Measurements from ENCODE around the gene AKAP10.

AKAP10 gene

DNA sequence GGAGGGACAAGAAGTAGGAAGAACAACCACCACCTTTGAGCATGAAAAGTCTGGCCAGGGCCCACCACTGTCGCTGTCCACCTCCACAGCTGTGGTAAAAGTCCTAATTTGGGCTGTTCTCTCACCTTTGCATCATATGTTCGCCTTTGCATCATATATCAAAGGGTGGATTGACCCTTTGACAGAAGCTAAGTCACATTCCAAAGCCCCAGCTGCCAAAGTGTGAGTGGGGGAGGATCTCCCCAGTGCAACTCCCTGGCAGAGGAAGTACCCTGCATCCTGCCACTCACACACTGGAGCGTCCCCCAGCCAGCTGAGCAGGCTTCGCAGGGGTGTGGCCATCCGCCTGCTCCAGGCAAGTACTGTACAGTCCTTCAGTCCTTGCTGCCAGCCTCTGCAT lies 18.9 kb upstream of the AKAP10 start:
- Histone ChIP-seq H3K4me3 (ENCODE audit: low read length) (no peak overlapping the region), H3K4me1 (ENCODE audit: control insufficient read depth, insufficient read depth, low read length) (no peaks in the 10 kb centered on the region), H3K9me3 (replicated peaks; ENCODE audit: low read length) (no peaks in the 10 kb centered on the region), H3K4me2 (ENCODE audit: low read length) (no peak overlapping the region), H3K36me3 (ENCODE audit: insufficient read depth, low read length) (no peaks in the 10 kb centered on the region), H3K9ac (ENCODE audit: low read depth, low read length) (no peak overlapping the region), H3K27me3 (ENCODE audit: control insufficient read depth, insufficient read depth, low read length) (peaks cover 16% of the 10 kb centered on the region)

DNA sequence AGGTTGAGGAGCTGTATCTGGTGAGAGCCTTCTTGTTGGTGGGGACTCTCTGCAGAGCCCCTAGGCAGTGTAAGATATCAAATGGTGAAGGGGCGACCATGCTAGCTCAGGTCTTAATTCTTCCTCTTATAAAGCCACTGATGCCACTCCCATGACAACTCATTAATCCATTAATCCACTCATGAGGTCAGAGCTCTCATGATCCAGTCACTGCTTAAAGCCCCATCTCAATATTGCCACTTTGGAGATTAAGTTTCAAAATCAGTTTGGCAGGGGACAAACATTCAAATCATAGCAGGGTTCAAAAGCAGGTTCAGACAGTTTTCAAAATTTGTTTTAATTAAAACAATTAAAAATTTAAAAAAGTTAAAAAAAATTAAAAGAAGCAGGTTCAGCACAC lies 18.5 kb upstream of the AKAP10 start:
- no peak overlapping the region for H3K4me2 ChIP-seq (ENCODE audit: low read length)
- peaks cover 21% of the 10 kb centered on the region for H3K27me3 ChIP-seq (ENCODE audit: control insufficient read depth, insufficient read depth, low read length)
- H3K4me3 ChIP-seq (ENCODE audit: low read length) = no peak overlapping the region
- no peaks in the 10 kb centered on the region for H3K4me1 ChIP-seq (ENCODE audit: control insufficient read depth, insufficient read depth, low read length)
- no peaks in the 10 kb centered on the region for H3K36me3 ChIP-seq (ENCODE audit: insufficient read depth, low read length)
- H3K9me3 ChIP-seq (replicated peaks; ENCODE audit: low read length) = no peaks in the 10 kb centered on the region
- no peak overlapping the region for H3K9ac ChIP-seq (ENCODE audit: low read depth, low read length)

DNA sequence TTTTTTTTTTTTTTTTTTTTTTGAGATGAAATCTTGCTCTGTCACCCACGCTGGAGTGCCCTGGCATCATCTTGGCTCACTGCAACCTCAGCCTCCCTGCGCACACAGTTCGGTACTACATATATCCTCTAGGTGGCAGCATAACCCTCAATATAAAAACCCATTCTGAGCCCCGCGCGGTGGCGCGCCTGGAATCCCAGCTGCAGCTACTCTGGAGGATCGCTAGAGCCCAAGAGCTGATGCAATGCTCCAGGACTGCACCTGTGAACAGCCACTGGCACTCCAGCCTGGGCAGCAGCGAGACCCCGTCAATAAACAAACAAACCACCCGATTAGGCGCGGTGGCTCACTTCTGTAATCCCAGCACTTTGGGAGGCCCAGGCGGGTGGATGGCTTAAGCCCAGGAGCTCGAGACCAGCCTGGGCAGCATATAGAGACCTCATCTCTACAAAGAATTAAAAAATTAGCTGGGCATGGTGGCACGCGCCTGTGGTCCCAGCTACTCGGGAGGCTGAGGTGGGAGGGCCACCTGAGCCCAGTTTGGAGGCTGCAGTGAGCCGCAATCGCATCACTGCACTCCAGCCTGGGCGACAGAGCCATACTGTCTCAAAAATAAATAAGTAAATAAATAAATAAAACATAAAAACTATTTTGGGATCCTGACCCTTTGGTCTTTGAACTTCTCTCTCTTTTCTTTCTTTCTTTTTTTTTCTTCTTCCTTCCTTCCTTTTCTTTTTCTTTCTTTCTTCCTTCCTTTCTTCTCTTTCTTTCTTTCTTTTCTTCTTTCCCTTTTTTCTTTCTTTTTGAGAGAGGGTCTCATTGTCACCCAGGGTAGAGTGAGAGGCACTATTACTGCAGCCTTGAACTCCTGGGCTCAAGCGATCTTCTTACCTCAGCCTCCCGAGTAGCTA lies 15.4 kb upstream of the AKAP10 start:
- H3K36me3 ChIP-seq (ENCODE audit: insufficient read depth, low read length) = no peaks in the 10 kb centered on the region
- no peak overlapping the region for H3K9ac ChIP-seq (ENCODE audit: low read depth, low read length)
- no peaks in the 10 kb centered on the region for H3K4me1 ChIP-seq (ENCODE audit: control insufficient read depth, insufficient read depth, low read length)
- H3K4me2 ChIP-seq (ENCODE audit: low read length) = peak overlapping the region; percentile 57
- no peaks in the 10 kb centered on the region for H3K9me3 ChIP-seq (replicated peaks; ENCODE audit: low read length)
- H3K4me3 ChIP-seq (ENCODE audit: low read length) = no peak overlapping the region
- H3K27me3 ChIP-seq (ENCODE audit: control insufficient read depth, insufficient read depth, low read length) = peaks cover 36% of the 10 kb centered on the region

DNA sequence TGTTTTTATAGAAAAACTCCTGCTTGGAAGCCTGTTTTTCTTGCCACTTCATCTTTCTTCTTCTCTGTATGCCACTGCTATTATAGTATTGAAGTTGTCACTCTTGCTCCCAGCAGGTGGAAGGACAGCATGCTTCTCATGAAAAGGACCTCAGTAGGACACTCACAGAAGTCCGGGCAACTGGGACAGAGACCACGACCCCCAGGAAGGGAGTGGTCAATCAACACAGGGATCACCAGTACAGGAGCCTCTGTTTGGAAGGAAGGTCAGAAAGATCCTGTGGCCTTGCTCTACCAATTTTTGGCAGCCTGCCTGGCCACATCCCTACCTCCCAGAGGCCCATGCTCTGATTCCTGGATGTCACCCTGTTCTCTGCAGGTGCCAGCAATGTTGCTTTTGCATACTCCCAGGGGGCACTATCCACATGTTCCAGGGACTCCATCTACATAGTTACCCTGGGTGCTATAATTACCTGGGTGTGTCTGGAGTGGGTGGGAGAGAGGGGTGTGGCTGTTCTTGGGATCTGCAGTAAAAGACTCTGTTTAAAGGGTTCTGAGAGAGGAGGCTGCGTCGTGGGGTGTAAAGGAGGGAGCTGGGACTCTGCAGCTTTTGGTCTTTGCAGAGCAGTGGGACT lies 13.7 kb upstream of the AKAP10 start:
- H3K9ac ChIP-seq (ENCODE audit: low read depth, low read length) = no peak overlapping the region
- H3K9me3 ChIP-seq (replicated peaks; ENCODE audit: low read length) = no peaks in the 10 kb centered on the region
- no peaks in the 10 kb centered on the region for H3K4me1 ChIP-seq (ENCODE audit: control insufficient read depth, insufficient read depth, low read length)
- peaks cover 32% of the 10 kb centered on the region for H3K27me3 ChIP-seq (ENCODE audit: control insufficient read depth, insufficient read depth, low read length)
- H3K4me3 ChIP-seq (ENCODE audit: low read length) = no peak overlapping the region
- no peak overlapping the region for H3K4me2 ChIP-seq (ENCODE audit: low read length)
- no peaks in the 10 kb centered on the region for H3K36me3 ChIP-seq (ENCODE audit: insufficient read depth, low read length)

DNA sequence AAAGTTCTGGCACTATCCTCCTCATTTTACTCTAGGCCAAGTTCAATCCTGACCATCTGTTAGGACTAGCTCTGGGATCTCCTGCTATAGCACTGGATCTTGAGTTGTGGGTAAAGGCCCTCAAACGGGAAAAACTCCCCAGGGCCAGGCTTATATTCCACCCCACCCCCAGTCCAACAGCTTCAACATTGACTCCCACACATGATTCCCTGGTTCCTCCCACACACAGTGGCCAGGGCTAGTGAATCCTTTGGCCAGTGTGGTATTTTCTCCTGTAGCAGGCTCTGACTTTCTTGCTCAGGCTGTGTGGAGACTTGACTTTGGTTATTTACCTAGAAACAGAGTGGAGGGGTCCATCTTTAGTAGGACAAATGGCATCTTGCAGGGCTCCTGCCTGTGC lies 10.3 kb upstream of the AKAP10 start:
- H3K27me3 ChIP-seq (ENCODE audit: control insufficient read depth, insufficient read depth, low read length) = peaks cover 31% of the 10 kb centered on the region
- H3K4me3 ChIP-seq (ENCODE audit: low read length) = no peak overlapping the region
- no peaks in the 10 kb centered on the region for H3K9me3 ChIP-seq (replicated peaks; ENCODE audit: low read length)
- H3K4me1 ChIP-seq (ENCODE audit: control insufficient read depth, insufficient read depth, low read length) = no peaks in the 10 kb centered on the region
- H3K4me2 ChIP-seq (ENCODE audit: low read length) = no peak overlapping the region
- H3K36me3 ChIP-seq (ENCODE audit: insufficient read depth, low read length) = no peaks in the 10 kb centered on the region
- no peak overlapping the region for H3K9ac ChIP-seq (ENCODE audit: low read depth, low read length)

DNA sequence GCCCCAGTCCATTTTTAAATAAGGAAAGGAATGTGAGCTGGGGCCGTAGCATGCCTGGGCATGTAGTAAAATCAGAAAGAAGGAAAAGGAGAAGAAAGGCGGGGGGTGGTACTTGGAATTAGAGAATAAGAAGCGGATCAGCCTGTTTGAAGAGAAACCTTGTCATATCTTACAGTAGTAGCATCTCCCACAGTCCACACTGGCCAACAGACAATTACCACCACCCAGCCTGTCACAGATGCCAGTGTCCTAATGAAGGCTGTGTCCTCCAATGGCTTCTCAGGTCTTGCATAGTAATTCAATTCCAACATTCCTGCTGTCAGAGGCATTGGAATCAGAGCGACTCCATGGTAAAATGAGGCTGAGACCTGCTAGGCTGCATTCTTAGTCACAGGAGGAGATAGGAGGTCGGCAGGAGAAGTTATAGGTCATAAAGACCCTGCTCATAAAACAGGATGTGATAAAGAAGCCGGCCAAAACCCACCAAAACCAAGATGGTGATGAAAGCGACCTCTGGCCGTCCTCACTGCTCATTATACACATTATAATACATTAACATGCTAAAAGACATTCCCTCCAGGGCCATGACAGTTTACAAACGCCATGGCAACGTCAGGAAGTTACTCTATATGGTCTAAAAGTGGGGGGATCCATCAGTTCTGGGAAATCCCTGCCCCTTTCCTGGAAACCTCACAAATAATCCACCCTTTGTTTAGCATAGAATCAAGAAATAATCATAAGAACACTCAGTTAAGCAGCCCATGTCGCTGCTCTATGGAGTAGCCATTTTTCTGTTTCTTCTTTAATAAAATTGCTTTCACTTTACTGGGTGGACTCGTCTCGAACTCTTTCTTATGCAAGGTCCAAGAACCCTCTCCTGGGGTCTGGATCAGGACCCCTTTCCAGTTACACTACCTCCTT lies 9.6 kb upstream of the AKAP10 start:
- no peak overlapping the region for H3K4me3 ChIP-seq (ENCODE audit: low read length)
- H3K4me2 ChIP-seq (ENCODE audit: low read length) = no peak overlapping the region
- H3K9me3 ChIP-seq (replicated peaks; ENCODE audit: low read length) = no peaks in the 10 kb centered on the region
- peaks cover 31% of the 10 kb centered on the region for H3K27me3 ChIP-seq (ENCODE audit: control insufficient read depth, insufficient read depth, low read length)
- no peaks in the 10 kb centered on the region for H3K4me1 ChIP-seq (ENCODE audit: control insufficient read depth, insufficient read depth, low read length)
- no peak overlapping the region for H3K9ac ChIP-seq (ENCODE audit: low read depth, low read length)
- no peaks in the 10 kb centered on the region for H3K36me3 ChIP-seq (ENCODE audit: insufficient read depth, low read length)

DNA sequence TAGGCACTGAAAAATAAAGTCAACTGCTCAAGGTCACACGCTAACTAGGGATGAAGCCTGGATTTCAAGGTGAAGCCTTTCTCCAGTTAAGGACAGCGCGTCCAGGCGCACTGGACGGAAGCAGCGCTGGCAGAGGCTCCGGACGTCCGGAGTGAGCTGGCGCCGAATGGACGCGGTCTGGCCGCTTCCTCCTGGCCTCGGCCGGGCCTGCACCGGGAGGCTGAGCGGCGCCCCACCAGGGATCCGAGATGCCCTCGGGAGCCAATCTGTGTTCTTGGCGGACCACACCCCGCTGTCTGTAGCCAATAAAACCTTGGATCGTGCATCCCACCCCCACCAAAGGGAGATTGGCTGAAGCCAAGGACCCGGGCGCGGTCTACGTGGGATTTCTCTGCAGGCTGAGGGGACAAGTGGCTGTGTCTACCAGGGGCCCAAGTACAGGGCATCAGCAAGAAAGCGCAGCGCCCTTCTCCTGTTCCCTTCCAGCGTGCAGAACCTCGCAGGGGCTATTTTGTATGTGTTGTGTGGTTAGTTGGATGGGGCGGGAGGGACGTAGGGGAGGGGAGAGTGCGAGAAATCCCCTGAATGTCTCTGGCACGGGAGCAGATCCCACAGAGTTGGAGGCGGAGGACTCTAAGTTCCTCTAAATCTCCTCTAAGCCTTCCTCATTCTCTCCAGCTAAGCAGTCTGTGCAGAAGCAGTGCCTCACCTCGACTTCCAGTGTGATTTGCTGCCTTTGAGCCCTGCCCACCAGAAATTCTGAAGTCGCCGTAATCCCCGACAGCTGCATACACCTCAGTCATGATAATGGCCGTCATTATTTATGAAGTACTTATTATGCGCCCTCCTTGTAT lies 2.5 kb upstream of the AKAP10 start:
- H3K36me3 ChIP-seq (ENCODE audit: insufficient read depth, low read length) = no peaks in the 10 kb centered on the region
- H3K9ac ChIP-seq (ENCODE audit: low read depth, low read length) = no peak overlapping the region
- H3K9me3 ChIP-seq (replicated peaks; ENCODE audit: low read length) = no peaks in the 10 kb centered on the region
- H3K27me3 ChIP-seq (ENCODE audit: control insufficient read depth, insufficient read depth, low read length) = no peaks in the 10 kb centered on the region
- no peak overlapping the region for H3K4me3 ChIP-seq (ENCODE audit: low read length)
- peaks cover 12% of the 10 kb centered on the region for H3K4me1 ChIP-seq (ENCODE audit: control insufficient read depth, insufficient read depth, low read length)
- H3K4me2 ChIP-seq (ENCODE audit: low read length) = no peak overlapping the region

DNA sequence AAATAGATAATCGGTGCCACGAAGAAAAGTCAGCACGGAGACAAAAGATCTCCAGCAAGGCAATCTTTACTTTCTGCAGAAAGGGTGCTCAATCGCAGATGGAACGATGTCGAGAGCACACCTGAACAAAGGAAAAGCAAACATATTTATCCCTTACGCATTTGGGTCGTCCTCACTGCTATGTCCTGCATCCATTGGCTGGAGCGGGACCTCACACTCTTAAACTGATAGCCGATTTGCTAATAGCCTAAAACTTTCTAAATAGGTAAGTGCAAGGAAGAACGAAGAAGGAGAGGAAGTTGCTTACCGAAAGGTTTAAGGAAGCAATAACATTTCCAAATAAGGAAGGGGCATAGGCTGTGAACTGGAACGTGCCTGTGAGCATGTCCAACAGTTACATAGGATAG lies 1.2 kb upstream of the AKAP10 start:
- H3K9ac ChIP-seq (ENCODE audit: low read depth, low read length) = no peak overlapping the region
- H3K9me3 ChIP-seq (replicated peaks; ENCODE audit: low read length) = no peaks in the 10 kb centered on the region
- H3K36me3 ChIP-seq (ENCODE audit: insufficient read depth, low read length) = peaks cover 3% of the 10 kb centered on the region
- no peak overlapping the region for H3K4me3 ChIP-seq (ENCODE audit: low read length)
- no peaks in the 10 kb centered on the region for H3K27me3 ChIP-seq (ENCODE audit: control insufficient read depth, insufficient read depth, low read length)
- no peak overlapping the region for H3K4me2 ChIP-seq (ENCODE audit: low read length)
- H3K4me1 ChIP-seq (ENCODE audit: control insufficient read depth, insufficient read depth, low read length) = peaks cover 12% of the 10 kb centered on the region

DNA sequence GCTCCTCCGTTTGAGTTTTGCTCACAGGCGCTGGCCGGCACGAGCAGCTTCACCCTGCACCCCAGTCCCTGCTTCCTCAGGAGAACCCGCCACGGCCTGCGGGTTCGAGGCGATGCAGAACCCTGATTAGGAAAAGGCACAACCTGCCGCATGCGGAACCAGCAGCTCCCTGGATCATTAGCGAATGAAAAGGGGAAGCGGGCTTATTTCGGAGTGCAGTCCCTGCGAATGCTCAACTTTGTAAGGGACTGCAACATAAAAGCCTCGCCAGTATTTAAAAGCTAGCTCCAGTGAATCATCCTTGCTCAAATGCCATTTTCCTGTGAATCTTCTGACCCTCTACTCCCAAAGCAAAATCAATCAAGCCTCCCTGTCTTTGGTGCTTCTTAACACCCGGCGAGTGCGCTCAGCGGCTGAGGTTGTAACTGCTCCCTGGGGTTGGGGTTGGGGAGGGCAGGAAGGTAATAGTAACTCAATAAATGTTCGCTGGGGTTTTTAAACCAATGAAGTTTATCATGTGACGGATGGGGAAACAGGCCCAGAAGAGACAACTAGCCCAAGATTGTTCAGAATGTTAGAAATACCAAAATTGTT lies 678 bp upstream of the AKAP10 start:
- H3K4me3 ChIP-seq (ENCODE audit: low read length) = peak overlapping the region; percentile 91
- H3K4me1 ChIP-seq (ENCODE audit: control insufficient read depth, insufficient read depth, low read length) = peaks cover 12% of the 10 kb centered on the region
- peak overlapping the region; percentile 95 for H3K9ac ChIP-seq (ENCODE audit: low read depth, low read length)
- no peaks in the 10 kb centered on the region for H3K9me3 ChIP-seq (replicated peaks; ENCODE audit: low read length)
- peaks cover 3% of the 10 kb centered on the region for H3K36me3 ChIP-seq (ENCODE audit: insufficient read depth, low read length)
- peak overlapping the region; percentile 83 for H3K4me2 ChIP-seq (ENCODE audit: low read length)
- H3K27me3 ChIP-seq (ENCODE audit: control insufficient read depth, insufficient read depth, low read length) = no peaks in the 10 kb centered on the region

DNA sequence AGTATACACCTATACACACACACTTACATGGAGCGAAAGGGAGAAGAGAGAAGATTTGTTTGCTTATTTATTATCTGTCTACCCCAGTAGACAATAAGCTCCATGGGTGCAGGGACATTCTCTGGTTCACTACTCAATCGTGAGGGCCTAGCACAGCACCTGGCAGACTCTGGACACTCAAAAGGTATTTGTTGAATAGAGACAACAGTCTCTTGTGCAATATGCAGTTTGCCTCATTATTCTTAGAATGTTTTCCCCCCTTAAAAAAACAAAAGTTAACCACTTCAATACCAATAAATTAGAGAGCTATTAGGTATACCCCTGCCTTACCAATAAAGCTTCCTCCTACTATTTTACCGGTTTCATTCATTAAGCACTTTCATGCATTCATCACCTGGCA lies 2.0 kb downstream of the AKAP10 start:
- no peaks in the 10 kb centered on the region for H3K9me3 ChIP-seq (replicated peaks; ENCODE audit: low read length)
- peak overlapping the region; percentile 37 for H3K4me2 ChIP-seq (ENCODE audit: low read length)
- H3K27me3 ChIP-seq (ENCODE audit: control insufficient read depth, insufficient read depth, low read length) = no peaks in the 10 kb centered on the region
- peaks cover 6% of the 10 kb centered on the region for H3K36me3 ChIP-seq (ENCODE audit: insufficient read depth, low read length)
- H3K4me1 ChIP-seq (ENCODE audit: control insufficient read depth, insufficient read depth, low read length) = peaks cover 12% of the 10 kb centered on the region
- H3K4me3 ChIP-seq (ENCODE audit: low read length) = no peak overlapping the region
- no peak overlapping the region for H3K9ac ChIP-seq (ENCODE audit: low read depth, low read length)
